ENCODE measurements around the gene BTLA. TPM values are rescaled to one million over a fixed set of nuclear protein-coding genes. Genes with fewer than 3 reads are reported as not detected.
"Not testable (repeated sequence)": the region's sequence is repeated elsewhere in the genome, so short reads cannot be mapped to it uniquely, and the experiment has no call there.

Gene BTLA
- total RNA-seq, 4 donors from 2014 or later = 0.32 to 1.7 (median 0.73) TPM

GRCh38 chr3:112424394-112424793 is 74.9 kb downstream of the BTLA start:
- TF ChIP-seq CTCF (IDR thresholded peaks at IDR 0.05) = no peak
- no peak for ATAC-seq (ENCODE audit: low FRiP score)

GRCh38 chr3:112422921-112423320 is 76.4 kb downstream of the BTLA start:
- ATAC-seq (ENCODE audit: low FRiP score) = not testable (repeated sequence)

More at GRCh38 chr3:112424394-112424793, 74.9 kb downstream of the BTLA start:
- DNase-seq (ENCODE audit: low spot score) = no peak

GRCh38 chr3:112418526-112418925 is 80.7 kb downstream of the BTLA start:
- not testable (repeated sequence) for DNase-seq (ENCODE audit: low spot score); ATAC-seq (ENCODE audit: low FRiP score)

More at GRCh38 chr3:112422921-112423320, 76.4 kb downstream of the BTLA start:
- DNase-seq (ENCODE audit: low spot score) = not testable (repeated sequence)

- no peak for ATAC-seq (ENCODE audit: low FRiP score)
- no peak for TF ChIP-seq CTCF (IDR thresholded peaks at IDR 0.05)
Observed at GRCh38 chr3:112417696-112418318, 81.5 kb downstream of the BTLA start.

GRCh38 chr3:112416391-112417212 is 82.7 kb downstream of the BTLA start:
- DNase-seq (ENCODE audit: low spot score) = no peak
- no peak for TF ChIP-seq CTCF (IDR thresholded peaks at IDR 0.05)
- ATAC-seq (ENCODE audit: low FRiP score) = no peak

More at GRCh38 chr3:112417696-112418318, 81.5 kb downstream of the BTLA start:
- no peak for DNase-seq (ENCODE audit: low spot score)

GRCh38 chr3:112415390-112415789 is 83.9 kb downstream of the BTLA start:
- DNase-seq (ENCODE audit: low spot score) (no peak), ATAC-seq (ENCODE audit: low FRiP score) (no peak)
- no peak for TF ChIP-seq CTCF (IDR thresholded peaks at IDR 0.05)

Other genes with a start within 250 kb of the BTLA start
- 1 to 10 TPM in 2 of 4 donors, under 1 TPM in 2; 0.19 to 1.9 (median 1.1) TPM for gene SLC9C1, start 205.3 kb downstream of the BTLA start, total RNA-seq
- gene CD200, start 166.3 kb downstream of the BTLA start, total RNA-seq = 10 to 100 TPM in 3 of 4 donors, 1 to 10 TPM in 1; 4.6 to 59.1 (median 31.4) TPM
- gene ATG3, start 62.5 kb upstream of the BTLA start, total RNA-seq = 10 to 100 TPM; 59.1 to 80.5 (median 71.1) TPM
- 10 to 100 TPM; 21.9 to 43.4 (median 41.9) TPM for gene SLC35A5, start 62.6 kb upstream of the BTLA start, total RNA-seq
- gene CCDC80, start 141.7 kb upstream of the BTLA start, total RNA-seq = 100 to 1,000 TPM in 3 of 4 donors, 10 to 100 TPM in 1; 42.9 to 278 (median 225) TPM

All from omental fat pad (tissue), 4 donors.